OCI-LY1 (cell line): ENCODE measurements around the gene PASD1.

ENCODE experiments used
- EZH2 ChIP-seq: fragments of 200-600 bp; sonication (generic), shearing (Covaris generic); IDR thresholded peaks from 2 replicates; pipeline ENCODE4 v1.8.0; 2017; ENCODE audit warnings: borderline replicate concordance, mixed run types, mild to moderate bottlenecking, antibody characterized with exemption, low read length, moderate library complexity, mixed read lengths
- TF ChIP-seq, protein P1 (sequence below): fragments of 200-600 bp; sonication (generic), shearing (Covaris generic); IDR thresholded peaks from 2 replicates; pipeline ENCODE4 v1.5.1; 2017; ENCODE audit warnings: mild to moderate bottlenecking, antibody characterized with exemption, low read length, moderate library complexity, mixed read lengths

DNA sequence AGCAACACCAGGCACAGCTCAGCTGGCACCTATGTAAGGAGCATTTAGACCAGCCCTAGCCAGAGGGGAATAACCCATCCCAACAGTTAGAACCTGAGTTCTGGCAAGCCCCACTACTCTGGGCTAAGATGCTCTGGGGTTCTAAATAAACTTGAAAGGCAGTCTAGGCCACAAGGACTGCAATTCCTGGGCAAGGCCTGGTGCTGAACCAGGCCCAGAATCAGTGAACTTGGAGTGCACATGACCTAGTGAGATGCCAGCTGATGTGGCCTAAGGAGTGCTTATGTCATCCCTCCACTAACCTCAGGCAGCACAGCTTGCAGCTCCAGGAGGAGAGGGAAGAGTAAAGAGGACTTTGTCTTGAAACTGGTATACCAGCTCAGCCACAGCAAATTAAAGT, 124.2 kb downstream of the PASD1 start:
- TF ChIP-seq, protein P1, sequence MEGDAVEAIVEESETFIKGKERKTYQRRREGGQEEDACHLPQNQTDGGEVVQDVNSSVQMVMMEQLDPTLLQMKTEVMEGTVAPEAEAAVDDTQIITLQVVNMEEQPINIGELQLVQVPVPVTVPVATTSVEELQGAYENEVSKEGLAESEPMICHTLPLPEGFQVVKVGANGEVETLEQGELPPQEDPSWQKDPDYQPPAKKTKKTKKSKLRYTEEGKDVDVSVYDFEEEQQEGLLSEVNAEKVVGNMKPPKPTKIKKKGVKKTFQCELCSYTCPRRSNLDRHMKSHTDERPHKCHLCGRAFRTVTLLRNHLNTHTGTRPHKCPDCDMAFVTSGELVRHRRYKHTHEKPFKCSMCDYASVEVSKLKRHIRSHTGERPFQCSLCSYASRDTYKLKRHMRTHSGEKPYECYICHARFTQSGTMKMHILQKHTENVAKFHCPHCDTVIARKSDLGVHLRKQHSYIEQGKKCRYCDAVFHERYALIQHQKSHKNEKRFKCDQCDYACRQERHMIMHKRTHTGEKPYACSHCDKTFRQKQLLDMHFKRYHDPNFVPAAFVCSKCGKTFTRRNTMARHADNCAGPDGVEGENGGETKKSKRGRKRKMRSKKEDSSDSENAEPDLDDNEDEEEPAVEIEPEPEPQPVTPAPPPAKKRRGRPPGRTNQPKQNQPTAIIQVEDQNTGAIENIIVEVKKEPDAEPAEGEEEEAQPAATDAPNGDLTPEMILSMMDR: no peak
- TF ChIP-seq EZH2: no peak
